Vagina (tissue), 2 donors: ENCODE results near the gene CAMKK2.

ENCODE experiments used
- CTCF ChIP-seq, 3 experiments: fragments of 450-650 bp in 2 of 3; fragments of 200-600 bp in 1 of 3; sonication (generic) in 1 of 3; IDR thresholded peaks; one replicate each; pipeline ENCODE4 v1.5.1; 2017 to 2019; ENCODE audit warnings: antibody characterized with exemption in 3 of 3, mild to moderate bottlenecking in 2 of 3, moderate library complexity in 2 of 3
- POLR2A ChIP-seq, 2 donors: fragments of 450-650 bp; IDR thresholded peaks; one replicate each; pipeline ENCODE4 v1.6.1; 2017; ENCODE audit warnings: antibody characterized with exemption in 2 of 2, mild to moderate bottlenecking in 2 of 2, moderate library complexity in 2 of 2

DNA sequence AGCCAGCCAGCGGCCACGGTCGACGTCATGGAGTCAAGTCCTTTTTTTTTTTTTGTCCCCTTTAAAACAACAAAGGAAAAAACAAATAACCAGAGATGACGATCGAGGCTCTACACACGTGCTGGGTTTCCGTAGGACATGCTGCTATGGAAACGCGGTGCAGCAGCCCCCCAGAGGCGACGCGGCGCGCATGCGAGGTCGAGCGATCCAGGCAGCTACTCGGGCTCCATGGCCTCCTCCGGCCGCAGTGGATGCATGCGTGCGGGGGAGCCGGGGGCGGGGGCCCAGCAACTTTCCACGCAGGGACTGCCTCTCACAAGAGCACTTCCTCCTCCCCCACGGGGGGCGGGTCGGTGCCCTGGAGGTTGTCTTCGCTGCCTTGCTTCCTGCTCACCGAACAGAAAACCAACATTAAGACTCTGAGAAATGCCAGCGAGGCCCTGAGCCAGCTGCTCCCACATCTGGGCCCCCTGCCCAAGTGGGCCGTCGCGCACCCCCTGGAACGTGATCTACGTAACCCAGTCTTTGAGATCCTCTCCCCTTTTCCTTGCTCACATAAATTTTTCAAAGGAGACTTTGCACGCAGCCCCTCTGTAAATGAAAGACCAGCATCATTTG lies 55.9 kb downstream of the CAMKK2 start:
- TF ChIP-seq CTCF (IDR thresholded peaks at IDR 0.05), result no peak
- TF ChIP-seq POLR2A (IDR thresholded peaks at IDR 0.05), result no peak
